Measurements from ENCODE around the gene TRA2B. TPM values are rescaled to one million over a fixed set of nuclear protein-coding genes. Genes with fewer than 3 reads are reported as not detected.

The TRA2B gene
- total RNA-seq, 5 donors from 2014 or later (not counting 1 experiment from before 2014, with no cell fraction given), result 166 to 583 (median 175) TPM

DNA sequence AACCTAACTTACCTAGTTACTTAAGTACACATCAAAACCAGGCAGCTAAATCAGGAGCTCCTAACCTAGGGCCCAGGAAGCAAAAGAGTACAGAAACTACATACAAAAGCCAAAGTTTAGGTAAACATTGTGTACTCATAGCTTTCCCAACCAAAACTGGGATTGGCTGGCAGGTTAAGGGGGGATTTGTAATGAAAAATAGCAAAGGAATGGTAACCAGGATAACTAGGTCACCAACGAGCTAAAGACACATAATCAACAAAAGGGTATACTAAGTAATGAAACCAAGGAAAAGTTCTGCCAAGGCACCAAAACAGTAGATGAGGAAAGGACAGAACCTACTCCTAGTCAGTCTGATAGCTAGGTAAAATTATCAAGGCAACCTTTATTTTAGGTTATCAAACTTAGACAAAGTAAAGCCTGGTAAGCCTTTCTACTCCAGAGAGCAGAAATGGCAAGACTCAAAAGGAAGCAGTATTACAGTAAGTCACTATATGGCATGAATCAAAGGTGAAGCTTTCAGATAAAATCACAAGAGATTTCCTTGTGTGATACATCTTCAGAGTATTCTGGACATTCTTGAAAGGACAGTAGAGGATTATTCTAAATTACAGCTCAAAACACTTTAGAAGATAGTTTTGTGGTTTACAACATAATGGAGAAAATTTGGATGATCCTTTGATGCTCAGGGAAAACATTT is 10.2 kb downstream of the TRA2B start:
- H3K27me3 Mint-ChIP-seq, result no peaks in the 10 kb centered on the region
- Histone ChIP-seq H3K27ac (ENCODE audit: low read length) (peak overlapping the region; percentile 10), H3K9me3 (no peaks in the 10 kb centered on the region), H3K36me3 (ENCODE audit: control insufficient read depth in 2 of 2, extremely low read depth in 1 of 2, insufficient read depth in 1 of 2, low read length in 1 of 2) (peaks cover 4 to 56% of the 10 kb centered on the region in 2 donors), H3K27me3 (replicated peaks in 1 of 2; ENCODE audit: control insufficient read depth in 2 of 2, extremely low read depth in 1 of 2, insufficient read depth in 2 of 2, low read length in 1 of 2) (no peaks in the 10 kb centered on the region), H3K4me3 (ENCODE audit: control insufficient read depth in 1 of 2, extremely low read depth in 1 of 2, low read length in 1 of 2) (peak overlapping the region in 1 of 2 donors; percentile 0), H3K4me1 (ENCODE audit: control insufficient read depth in 1 of 2, extremely low read depth in 1 of 2, insufficient read depth in 2 of 2, low read length in 2 of 2) (peaks cover 24 to 64% of the 10 kb centered on the region in 2 experiments)
- ATAC-seq (replicated peaks in 1 of 4), result peak in 2 of 4 experiments; percentile 9 to 14
- peak in 1 of 35 experiments; percentile 9 for DNase-seq
- POLR2A ChIA-PET, result interaction anchor here (0.5 to 4.6 kb wide), 9 partner anchors 9 to 20 kb away, joined by 3 to 45 read pairs (median 6); partner anchors contain the start of gene TRA2B (in 2 of the 2)
- WGBS (ENCODE audit: insufficient coverage), result no CpG with 5 or more reads among the region's 1 CpG
- H3K36me3 Mint-ChIP-seq, result peaks cover 64% of the 10 kb centered on the region
- H3K4me1 Mint-ChIP-seq, result peaks cover 90 to 99% (median 92%) of the 10 kb centered on the region in 3 donors
- peak overlapping the region; percentile 30 to 78 for H3K27ac Mint-ChIP-seq
- no peaks in the 10 kb centered on the region for H3K9me3 Mint-ChIP-seq
- H3K4me3 Mint-ChIP-seq, result peak overlapping the region; percentile 98 to 100 (median 100)
- CTCF ChIA-PET, result interaction anchor here (1.6 to 4.8 kb wide), 3 partner anchors 8 to 16 kb away, joined by 10 to 35 read pairs (median 19); no protein-coding TSS in a partner anchor

DNA sequence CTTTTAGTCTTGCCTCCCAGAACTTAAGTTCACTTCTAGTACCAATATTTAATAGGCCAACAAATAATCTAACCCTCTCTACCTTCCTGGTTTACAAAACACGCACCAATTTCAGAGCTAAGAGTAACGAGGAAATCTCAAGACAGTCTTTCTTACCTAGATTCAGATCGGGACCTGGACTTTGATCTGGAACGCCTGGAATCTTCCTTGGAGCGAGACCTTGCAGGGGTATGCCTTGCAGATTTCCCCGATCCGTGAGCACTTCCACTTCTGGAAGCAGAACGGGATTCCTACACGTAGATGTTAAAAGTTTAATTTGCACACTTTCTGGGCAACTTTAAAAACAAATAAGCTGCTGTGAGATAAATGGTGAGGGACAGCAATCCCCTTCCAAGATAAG is 11.4 kb downstream of the TRA2B start:
- Mint-ChIP-seq H3K4me3 (peak overlapping the region in 2 of 3 donors; percentile 14 to 98), H3K9me3 (no peaks in the 10 kb centered on the region), H3K36me3 (peaks cover 69% of the 10 kb centered on the region), H3K27me3 (no peaks in the 10 kb centered on the region), H3K4me1 (peaks cover 84 to 87% (median 87%) of the 10 kb centered on the region in 3 donors), H3K27ac (peak overlapping the region; percentile 40 to 55)
- POLR2A ChIA-PET, result interaction anchor here (1.8 to 4.6 kb wide), 4 partner anchors 8 to 13 kb away, joined by 11 to 45 read pairs (median 16); partner anchors contain the start of gene TRA2B (in 2 of the 2)
- no peaks in the 10 kb centered on the region for H3K9me3 ChIP-seq
- no peak overlapping the region for H3K27ac ChIP-seq (ENCODE audit: low read length)
- H3K4me3 ChIP-seq (ENCODE audit: control insufficient read depth in 1 of 2, extremely low read depth in 1 of 2, low read length in 1 of 2), result no peak overlapping the region
- CTCF ChIA-PET, result interaction anchor here (0.7 to 4.8 kb wide), 5 partner anchors 9 to 1099 kb away, joined by 3 to 35 read pairs (median 3); partner anchors contain the start of gene TRA2B (in 1 of the 2)
- 75% methylated on average over 4 of the region's 9 CpGs for WGBS (ENCODE audit: insufficient coverage)
- peaks cover 4 to 68% of the 10 kb centered on the region in 2 donors for H3K36me3 ChIP-seq (ENCODE audit: control insufficient read depth in 2 of 2, extremely low read depth in 1 of 2, insufficient read depth in 1 of 2, low read length in 1 of 2)
- peaks cover 24 to 52% of the 10 kb centered on the region in 2 experiments for H3K4me1 ChIP-seq (ENCODE audit: control insufficient read depth in 1 of 2, extremely low read depth in 1 of 2, insufficient read depth in 2 of 2, low read length in 2 of 2)
- H3K27me3 ChIP-seq (replicated peaks in 1 of 2; ENCODE audit: control insufficient read depth in 2 of 2, extremely low read depth in 1 of 2, insufficient read depth in 2 of 2, low read length in 1 of 2), result no peaks in the 10 kb centered on the region
- ATAC-seq (replicated peaks in 1 of 4) (no peak), DNase-seq (peak in 1 of 35 experiments; percentile 4)

DNA sequence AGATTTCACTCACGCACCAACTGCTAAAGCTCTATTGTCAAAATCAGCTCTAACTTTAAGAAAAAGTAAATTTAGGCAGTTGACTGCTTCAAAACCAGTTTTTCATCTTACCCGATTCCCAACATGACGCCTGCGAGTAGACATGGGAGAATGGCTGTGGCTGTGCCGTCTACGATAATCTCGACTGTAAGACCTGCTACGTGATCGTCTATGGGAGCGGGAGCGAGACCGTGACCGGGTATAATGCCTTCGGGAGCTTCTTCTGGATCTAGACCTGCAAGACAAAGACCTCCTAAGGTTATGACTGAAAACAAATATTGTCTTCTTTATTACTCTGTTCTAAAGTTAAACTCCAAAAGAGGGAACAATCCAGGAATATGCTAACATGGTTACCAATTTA is 12.5 kb downstream of the TRA2B start:
- peaks cover 20 to 42% of the 10 kb centered on the region in 2 experiments for H3K4me1 ChIP-seq (ENCODE audit: control insufficient read depth in 1 of 2, extremely low read depth in 1 of 2, insufficient read depth in 2 of 2, low read length in 2 of 2)
- Mint-ChIP-seq H3K9me3 (no peaks in the 10 kb centered on the region), H3K27me3 (no peaks in the 10 kb centered on the region), H3K27ac (peak overlapping the region in 1 of 2 donors; percentile 16), H3K36me3 (peaks cover 67% of the 10 kb centered on the region), H3K4me3 (peak overlapping the region in 1 of 3 donors; percentile 98), H3K4me1 (peaks cover 73 to 81% (median 76%) of the 10 kb centered on the region in 3 donors)
- H3K27ac ChIP-seq (ENCODE audit: low read length), result no peak overlapping the region
- H3K4me3 ChIP-seq (ENCODE audit: control insufficient read depth in 1 of 2, extremely low read depth in 1 of 2, low read length in 1 of 2), result no peak overlapping the region
- H3K9me3 ChIP-seq, result no peaks in the 10 kb centered on the region
- ChIA-PET POLR2A (interaction anchor here in 1 of 2 donors (0.6 to 4.6 kb wide), 2 partner anchors 11 kb away, joined by 3 to 45 read pairs; partner anchors contain the start of gene TRA2B), CTCF (interaction anchor here (1.1 to 4.8 kb wide), 5 partner anchors 10 to 18 kb away, joined by 3 to 35 read pairs (median 19); no protein-coding TSS in a partner anchor)
- no peaks in the 10 kb centered on the region for H3K27me3 ChIP-seq (replicated peaks in 1 of 2; ENCODE audit: control insufficient read depth in 2 of 2, extremely low read depth in 1 of 2, insufficient read depth in 2 of 2, low read length in 1 of 2)
- DNase-seq, result peak in 1 of 35 experiments; percentile 4
- H3K36me3 ChIP-seq (ENCODE audit: control insufficient read depth in 2 of 2, extremely low read depth in 1 of 2, insufficient read depth in 1 of 2, low read length in 1 of 2), result peaks cover 3 to 73% of the 10 kb centered on the region in 2 donors
- WGBS (ENCODE audit: insufficient coverage), result 88% methylated on average over 8 of the region's 14 CpGs
- ATAC-seq (replicated peaks in 1 of 4), result no peak

GRCh38 chr3:185924375-185924774 is 13.4 kb downstream of the TRA2B start:
- H3K4me3 ChIP-seq (ENCODE audit: control insufficient read depth in 1 of 2, extremely low read depth in 1 of 2, low read length in 1 of 2), result no peak overlapping the region
- no peak overlapping the region for H3K27ac Mint-ChIP-seq
- H3K4me1 Mint-ChIP-seq, result peaks cover 63 to 71% (median 66%) of the 10 kb centered on the region in 3 donors
- H3K27me3 Mint-ChIP-seq, result no peaks in the 10 kb centered on the region
- no peak overlapping the region for H3K27ac ChIP-seq (ENCODE audit: low read length)
- ChIA-PET CTCF (interaction anchor here (0.5 to 4.8 kb wide), 5 partner anchors 12 to 975 kb away, joined by 3 to 35 read pairs (median 5); no protein-coding TSS in a partner anchor), POLR2A (interaction anchor here (0.6 to 1.1 kb wide), 5 partner anchors 9 to 12 kb away, joined by 3 to 7 read pairs (median 3); no protein-coding TSS in a partner anchor)
- H3K9me3 Mint-ChIP-seq, result no peaks in the 10 kb centered on the region
- ATAC-seq (replicated peaks in 1 of 4) (no peak), DNase-seq (no peak)
- peak overlapping the region in 1 of 3 donors; percentile 98 for H3K4me3 Mint-ChIP-seq
- H3K27me3 ChIP-seq (replicated peaks in 1 of 2; ENCODE audit: control insufficient read depth in 2 of 2, extremely low read depth in 1 of 2, insufficient read depth in 2 of 2, low read length in 1 of 2), result no peaks in the 10 kb centered on the region
- H3K36me3 ChIP-seq (ENCODE audit: control insufficient read depth in 2 of 2, extremely low read depth in 1 of 2, insufficient read depth in 1 of 2, low read length in 1 of 2), result peaks cover 5 to 77% of the 10 kb centered on the region in 2 donors
- peaks cover 15 to 32% of the 10 kb centered on the region in 2 experiments for H3K4me1 ChIP-seq (ENCODE audit: control insufficient read depth in 1 of 2, extremely low read depth in 1 of 2, insufficient read depth in 2 of 2, low read length in 2 of 2)
- WGBS (ENCODE audit: insufficient coverage), result 81% methylated on average over 5 of the region's 7 CpGs
- H3K9me3 ChIP-seq, result no peaks in the 10 kb centered on the region
- H3K36me3 Mint-ChIP-seq, result peaks cover 71% of the 10 kb centered on the region

- Mint-ChIP-seq H3K27me3 (no peaks in the 10 kb centered on the region), H3K4me1 (peaks cover 24 to 34% (median 31%) of the 10 kb centered on the region in 3 donors), H3K27ac (no peak overlapping the region), H3K36me3 (peaks cover 72% of the 10 kb centered on the region), H3K4me3 (no peak overlapping the region), H3K9me3 (no peaks in the 10 kb centered on the region)
- Histone ChIP-seq H3K27me3 (replicated peaks in 1 of 2; ENCODE audit: control insufficient read depth in 2 of 2, extremely low read depth in 1 of 2, insufficient read depth in 2 of 2, low read length in 1 of 2) (no peaks in the 10 kb centered on the region), H3K4me1 (ENCODE audit: control insufficient read depth in 1 of 2, extremely low read depth in 1 of 2, insufficient read depth in 2 of 2, low read length in 2 of 2) (peaks cover 0 to 3% of the 10 kb centered on the region in 2 experiments), H3K27ac (ENCODE audit: low read length) (no peak overlapping the region), H3K9me3 (no peaks in the 10 kb centered on the region), H3K4me3 (ENCODE audit: control insufficient read depth in 1 of 2, extremely low read depth in 1 of 2, low read length in 1 of 2) (no peak overlapping the region), H3K36me3 (ENCODE audit: control insufficient read depth in 2 of 2, extremely low read depth in 1 of 2, insufficient read depth in 1 of 2, low read length in 1 of 2) (peaks cover 5 to 99% of the 10 kb centered on the region in 2 donors)
- POLR2A ChIA-PET, result interaction anchor here in 1 of 2 donors (0.5 to 0.8 kb wide), 2 partner anchors 9 to 34 kb away, joined by 3 to 5 read pairs; no protein-coding TSS in a partner anchor
- DNase-seq, result peak in 1 of 35 experiments; percentile 5
- CTCF ChIA-PET, result no interaction called here
- ATAC-seq (replicated peaks in 1 of 4), result peak in 1 of 4 experiments; percentile 11
- no CpG with 5 or more reads among the region's 4 CpGs for WGBS (ENCODE audit: insufficient coverage)
These were observed 17.6 kb downstream of the TRA2B start for GRCh38 chr3:185920184-185920583.

All from T-cell (primary cell).